Epithelial cell of prostate (primary cell): ENCODE measurements around the gene UNC80.

Experiments used
- DNase-seq: peaks from one replicate; pipeline ENCODE4 v3.0.0-alpha.2; 2011; ENCODE audit warnings: low read depth, low spot score
- H3K27ac ChIP-seq: fragments of 450-650 bp; 2 replicates; pipeline ENCODE4 v1.5.1; 2017; ENCODE audit warnings: mild to moderate bottlenecking

UNC80 gene

DNA sequence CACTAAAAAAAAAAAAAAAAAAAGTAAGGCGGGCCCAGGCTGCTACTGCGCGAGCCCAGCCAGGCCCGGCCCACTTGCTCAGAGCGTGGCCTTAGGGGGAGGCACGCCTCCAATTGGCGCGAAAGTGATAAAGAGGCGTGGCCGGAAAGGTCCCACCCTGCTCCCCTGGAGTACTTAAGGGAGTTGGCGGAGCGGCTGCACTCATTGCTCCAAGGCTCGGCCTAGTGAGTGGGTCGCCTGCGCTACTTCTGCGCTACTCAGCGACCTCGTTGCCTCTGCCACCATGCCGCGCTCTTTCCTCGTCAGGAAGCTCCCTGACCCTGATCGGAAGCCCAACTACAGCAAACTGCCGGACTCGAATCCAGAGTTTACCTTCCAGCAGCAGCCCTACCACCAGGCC, 36.9 kb downstream of the UNC80 start:
- H3K27ac ChIP-seq: no peak overlapping the region
- DNase-seq: no peak

DNA sequence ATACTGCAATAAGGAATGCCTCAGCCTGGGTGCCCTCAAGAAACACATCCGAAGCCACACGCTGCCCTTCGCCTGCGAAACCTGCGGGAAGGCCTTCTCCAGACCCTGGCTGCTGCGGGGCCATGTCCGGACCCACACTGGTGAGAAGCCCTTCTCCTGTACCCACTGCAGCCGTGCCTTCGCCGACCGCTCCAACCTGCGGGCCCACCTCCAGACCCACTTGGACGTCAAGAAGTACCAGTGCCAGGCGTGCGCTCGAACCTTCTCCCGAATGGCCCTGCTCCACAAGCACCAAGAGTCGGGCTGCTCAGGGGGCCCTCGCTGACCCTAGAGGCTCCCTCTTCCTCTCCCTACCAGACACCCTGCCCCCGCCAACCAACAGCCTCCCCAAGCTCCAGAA, 37.6 kb downstream of the UNC80 start:
- no peak for DNase-seq
- no peak overlapping the region for H3K27ac ChIP-seq

DNA sequence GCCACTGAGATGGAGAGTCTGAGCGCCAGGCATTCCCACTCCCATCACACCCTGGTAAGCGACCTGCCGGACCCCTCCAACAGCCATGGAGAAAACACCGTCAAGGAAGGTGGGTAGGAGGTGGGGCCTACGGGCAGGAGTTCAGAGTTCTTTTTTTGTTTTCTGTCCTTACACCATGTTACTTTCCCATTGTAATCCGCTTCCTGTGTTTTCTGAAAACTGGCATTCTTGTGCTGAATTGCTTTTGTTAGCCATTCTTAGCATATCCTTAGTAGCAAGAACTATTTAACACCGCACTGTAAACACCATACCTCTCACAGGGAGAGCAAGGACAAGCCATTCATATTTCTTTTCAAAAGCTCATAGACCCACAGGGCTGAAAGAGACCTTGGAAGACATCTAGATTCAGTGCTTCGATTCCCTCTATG, 46.2 kb downstream of the UNC80 start:
- DNase-seq: no peak
- H3K27ac ChIP-seq: no peak overlapping the region

DNA sequence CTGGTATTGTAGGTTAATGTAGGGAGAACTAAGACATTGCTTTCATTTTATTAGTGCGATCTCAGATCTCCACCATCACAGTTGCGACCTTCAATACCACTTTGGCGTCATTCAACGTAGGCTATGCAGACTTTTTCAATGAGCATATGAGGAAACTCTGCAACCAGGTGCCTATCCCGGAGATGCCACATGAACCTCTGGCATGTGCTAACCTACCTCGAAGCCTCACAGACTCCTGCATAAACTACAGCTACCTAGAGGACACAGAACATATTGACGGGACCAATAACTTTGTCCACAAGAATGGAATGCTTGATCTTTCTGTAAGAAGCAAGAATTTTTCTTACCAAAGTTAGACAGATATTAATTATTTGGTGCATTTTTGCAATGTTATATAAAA, 47.3 kb downstream of the UNC80 start:
- no peak overlapping the region for H3K27ac ChIP-seq
- no peak for DNase-seq

DNA sequence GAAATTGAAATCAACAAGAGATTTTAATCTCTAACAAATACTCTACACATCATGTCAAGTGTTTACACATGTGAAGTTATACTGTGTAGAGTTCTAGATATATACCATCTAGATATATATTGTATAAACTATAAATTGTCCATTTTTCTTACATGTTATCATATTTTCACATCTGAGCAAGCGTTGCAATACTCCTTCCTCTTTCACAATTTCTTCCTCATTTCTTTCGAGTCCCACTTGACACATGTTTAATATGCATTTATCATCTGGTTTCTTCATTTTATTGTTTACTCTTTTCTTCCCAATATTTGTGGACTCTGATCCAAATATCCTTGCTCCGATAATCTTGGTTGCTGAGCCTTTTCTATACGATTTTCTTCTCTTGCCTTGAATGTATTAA, 50.2 kb downstream of the UNC80 start:
- no peak for DNase-seq
- no peak overlapping the region for H3K27ac ChIP-seq

DNA sequence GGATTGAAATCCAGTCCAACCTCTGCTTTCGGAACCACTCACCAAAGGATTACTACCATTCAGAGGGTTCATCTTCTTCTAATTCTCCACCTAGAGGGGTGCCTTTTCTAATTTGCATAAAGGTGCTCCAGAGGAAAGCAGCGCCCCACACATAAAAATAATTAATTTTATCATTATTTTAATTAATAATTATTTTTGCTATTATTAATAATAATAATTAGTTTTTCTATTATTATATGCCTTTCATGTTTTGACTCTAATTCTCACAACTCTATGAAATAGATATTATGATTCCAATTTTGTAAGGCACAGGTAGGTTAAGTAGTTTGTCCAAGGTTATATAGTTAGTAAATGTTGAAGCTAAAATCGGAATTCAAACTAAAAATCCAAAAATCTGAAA, 51.9 kb downstream of the UNC80 start:
- DNase-seq: no peak
- H3K27ac ChIP-seq: no peak overlapping the region

DNA sequence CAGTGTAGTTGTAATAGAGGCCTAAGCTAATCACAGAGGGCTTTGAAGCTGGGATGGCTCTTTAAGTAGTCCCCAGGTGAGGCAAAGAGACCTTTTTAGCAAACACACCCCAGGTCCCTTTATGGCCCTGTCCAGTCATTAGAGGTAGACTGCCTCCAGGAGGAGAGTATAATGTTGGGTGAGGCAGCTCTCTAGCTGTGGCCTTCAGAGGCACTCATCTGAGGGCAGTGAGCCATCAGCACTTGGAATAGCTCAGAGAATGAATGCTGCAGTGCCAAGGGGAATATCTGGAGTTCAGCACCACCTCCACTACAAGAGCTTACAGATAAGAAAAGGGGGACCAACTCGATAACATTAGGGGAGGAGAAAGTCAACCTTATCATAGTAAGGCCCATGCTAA, 52.8 kb downstream of the UNC80 start:
- no peak for DNase-seq
- H3K27ac ChIP-seq: no peak overlapping the region

DNA sequence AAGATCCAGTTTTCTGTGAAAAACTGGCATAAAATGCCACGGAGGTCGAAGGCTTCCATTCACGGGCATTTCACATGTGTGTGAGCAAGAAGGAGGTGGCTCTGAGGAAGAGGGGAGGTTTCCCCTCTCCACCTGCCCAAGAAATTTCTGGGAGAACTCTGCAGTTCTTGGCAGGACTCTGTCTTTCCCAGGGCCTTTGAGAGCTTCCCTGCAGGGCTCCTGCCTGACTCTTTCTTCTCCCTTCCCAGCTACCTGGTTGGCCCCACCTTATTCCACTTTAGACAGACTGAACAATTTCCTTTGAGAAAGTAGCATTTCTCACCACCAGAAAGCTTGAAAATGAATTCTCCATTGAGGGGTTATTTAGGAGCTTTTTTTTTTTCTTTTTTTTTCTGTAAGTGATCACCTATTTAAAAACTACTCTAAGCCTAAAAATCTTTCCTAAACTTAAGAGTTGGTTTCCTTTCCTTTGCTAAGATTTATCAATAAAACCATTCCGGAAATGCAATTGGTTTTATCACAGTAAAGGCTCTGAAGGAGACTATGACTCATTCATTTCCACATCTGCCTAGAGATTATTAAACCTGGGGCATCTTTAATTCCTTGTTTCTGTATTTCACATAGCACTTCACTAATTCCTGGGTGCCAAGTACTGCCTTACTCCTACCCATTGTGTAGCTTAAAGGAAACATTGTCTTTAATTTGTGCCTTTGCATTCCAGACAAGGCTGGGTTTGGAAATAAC, 59.3 kb downstream of the UNC80 start:
- DNase-seq: no peak
- no peak overlapping the region for H3K27ac ChIP-seq

DNA sequence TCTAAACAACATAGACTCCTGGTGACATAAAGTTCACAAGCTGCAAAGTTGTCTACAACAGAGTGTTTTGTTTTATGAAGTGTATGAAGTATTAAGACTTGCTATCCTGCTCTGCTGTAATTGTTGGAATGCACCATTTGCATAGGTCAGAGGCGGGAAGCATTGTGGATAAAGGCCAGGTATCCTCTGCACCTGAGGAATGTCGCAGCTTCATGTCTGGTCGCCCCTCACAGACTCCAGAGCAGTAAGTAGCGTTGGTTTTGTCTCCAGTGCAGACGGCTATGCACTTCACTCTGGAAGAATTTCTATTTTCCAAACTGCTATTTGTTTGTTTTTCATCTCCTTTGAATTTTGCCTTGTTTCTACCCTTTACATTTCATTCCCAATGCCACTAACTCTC, 63.1 kb downstream of the UNC80 start:
- no peak for DNase-seq
- no peak overlapping the region for H3K27ac ChIP-seq

DNA sequence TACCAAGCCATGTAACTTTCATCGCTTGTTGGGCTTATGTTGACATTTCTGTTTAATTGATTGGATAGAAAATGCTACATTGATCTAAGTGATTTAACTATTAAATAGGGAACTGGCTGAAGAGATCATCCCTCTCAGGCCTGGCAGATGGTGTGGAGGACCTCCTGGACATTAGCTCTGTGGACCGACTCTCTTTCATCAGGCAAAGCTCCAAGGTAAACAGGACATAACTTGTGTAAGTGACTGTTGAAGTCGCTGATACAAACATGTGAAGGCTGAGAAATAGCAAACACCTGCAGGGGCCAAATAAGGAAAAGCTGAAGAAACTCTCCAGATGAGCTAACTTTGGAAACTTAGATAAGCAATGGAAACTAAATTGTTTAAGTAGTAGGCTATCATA, 68.8 kb downstream of the UNC80 start:
- no peak for DNase-seq
- H3K27ac ChIP-seq: no peak overlapping the region

DNA sequence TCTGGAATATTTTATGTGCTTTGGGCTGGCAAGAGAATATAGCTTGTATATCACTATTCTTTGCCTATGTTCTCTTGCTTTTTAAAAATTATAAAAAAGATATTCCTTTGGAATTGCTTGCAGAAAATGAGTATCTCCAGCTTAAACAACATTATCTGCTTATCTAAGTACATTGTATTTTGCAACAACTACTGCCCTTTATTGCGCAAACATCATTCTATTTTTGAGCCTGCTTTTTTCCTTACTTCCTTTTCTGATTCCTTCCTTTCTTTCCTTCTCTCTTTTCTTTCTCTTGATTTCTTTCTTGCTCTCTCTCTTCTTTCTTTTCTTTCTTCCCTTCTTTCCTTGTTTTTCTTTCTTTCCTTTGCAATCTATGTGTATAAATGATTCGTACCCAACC, 74.0 kb downstream of the UNC80 start:
- no peak overlapping the region for H3K27ac ChIP-seq

DNA sequence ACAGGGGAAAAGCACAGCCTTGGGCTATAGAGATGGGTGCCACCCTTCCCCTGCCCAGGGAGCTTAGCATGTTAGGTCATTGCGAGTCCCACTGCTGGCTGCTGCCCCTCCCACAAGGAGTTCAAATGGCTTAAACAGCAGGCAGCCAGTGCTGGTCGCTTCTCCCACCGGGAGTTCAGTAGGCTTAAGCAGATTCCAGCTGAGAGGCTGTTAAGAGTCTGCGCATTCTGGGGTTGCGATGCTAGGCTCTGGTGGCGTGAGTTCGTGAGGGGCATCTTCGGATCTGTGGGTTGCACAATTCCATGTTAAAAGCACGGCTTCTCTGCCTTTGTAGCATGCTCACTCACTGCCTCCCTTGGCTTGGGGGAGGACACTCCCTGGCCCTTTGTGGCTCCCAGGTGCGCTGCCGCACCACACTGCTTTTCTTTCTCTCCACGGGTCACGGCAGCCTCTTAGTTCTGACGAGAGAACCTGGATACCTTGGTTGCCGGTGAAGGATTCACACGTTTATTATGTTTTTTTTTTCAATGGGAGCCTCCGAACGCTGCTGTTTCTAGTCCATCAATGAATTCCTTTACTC, 93.2 kb downstream of the UNC80 start:
- DNase-seq: no peak
- H3K27ac ChIP-seq: no peak overlapping the region

More for the DNA sequence above, 74.0 kb downstream of the UNC80 start:
- DNase-seq: no peak

DNA sequence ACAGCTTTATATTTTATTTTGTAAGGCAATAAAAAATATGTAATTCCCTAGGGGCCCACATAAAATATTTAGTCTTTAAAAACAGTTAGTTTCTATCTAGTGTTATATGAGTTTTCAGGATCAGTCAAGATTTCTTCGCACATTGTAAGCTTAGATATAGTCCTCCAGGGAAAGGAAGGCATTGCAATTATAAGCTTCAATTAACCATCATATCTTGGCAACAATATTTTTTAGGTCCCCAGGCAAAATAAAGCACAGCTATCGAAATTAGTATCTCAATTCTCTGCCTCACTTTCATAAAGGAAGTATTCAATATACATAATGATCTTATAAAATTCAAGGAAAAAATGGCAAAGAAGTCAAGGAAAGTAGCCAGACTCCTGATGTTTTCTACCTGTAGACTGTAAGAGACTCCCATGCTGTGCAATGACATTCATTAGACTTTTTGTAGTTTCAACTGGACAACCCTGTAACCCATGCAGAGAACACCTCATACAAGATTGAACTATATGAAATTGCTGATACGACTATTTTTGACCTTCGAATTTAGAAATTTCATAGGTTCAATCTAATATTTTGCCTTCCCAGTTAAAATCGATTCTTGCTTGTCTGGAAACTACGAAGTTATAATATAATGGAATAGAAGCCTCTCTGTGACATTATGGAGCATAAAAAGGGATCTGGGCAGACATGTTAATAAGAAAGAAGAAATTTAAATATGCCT, 96.8 kb downstream of the UNC80 start:
- no peak overlapping the region for H3K27ac ChIP-seq
- no peak for DNase-seq

DNA sequence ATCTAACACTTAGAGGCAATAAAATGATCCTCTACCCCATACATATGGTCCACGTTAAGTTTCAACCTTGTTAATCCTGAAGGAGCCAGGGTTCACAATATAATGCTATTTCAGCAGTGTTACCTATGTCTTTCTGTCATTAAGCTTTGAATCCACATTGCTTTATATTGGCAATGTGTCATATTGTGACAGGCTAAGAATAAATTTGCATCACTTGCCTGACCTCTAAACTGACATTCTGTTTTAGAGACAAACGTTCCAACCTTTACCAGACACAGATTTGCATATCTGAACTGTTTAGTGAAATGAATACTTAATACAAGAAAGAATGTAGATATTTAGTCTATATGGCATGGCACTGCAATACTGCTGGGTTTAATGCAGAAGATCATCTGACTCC, 98.4 kb downstream of the UNC80 start:
- no peak for DNase-seq
- no peak overlapping the region for H3K27ac ChIP-seq

DNA sequence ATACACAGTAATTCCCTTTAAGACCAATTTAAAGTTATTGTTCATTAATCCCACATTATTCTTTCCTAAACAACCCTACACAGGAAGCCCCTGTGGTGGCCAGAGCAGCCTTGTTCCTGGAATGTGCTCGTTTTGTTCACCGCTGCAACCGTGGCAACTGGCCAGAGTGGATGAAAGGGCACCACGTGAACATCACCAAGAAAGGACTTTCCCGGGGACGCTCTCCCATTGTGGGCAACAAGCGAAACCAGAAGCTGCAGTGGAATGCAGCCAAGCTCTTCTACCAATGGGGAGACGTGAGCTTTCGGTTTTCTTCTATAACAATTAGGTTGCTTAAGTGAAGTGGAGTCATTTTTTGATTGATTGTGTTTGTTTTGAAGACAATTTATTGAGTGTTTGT, 101.0 kb downstream of the UNC80 start:
- no peak overlapping the region for H3K27ac ChIP-seq
- peak; percentile 41 for DNase-seq

DNA sequence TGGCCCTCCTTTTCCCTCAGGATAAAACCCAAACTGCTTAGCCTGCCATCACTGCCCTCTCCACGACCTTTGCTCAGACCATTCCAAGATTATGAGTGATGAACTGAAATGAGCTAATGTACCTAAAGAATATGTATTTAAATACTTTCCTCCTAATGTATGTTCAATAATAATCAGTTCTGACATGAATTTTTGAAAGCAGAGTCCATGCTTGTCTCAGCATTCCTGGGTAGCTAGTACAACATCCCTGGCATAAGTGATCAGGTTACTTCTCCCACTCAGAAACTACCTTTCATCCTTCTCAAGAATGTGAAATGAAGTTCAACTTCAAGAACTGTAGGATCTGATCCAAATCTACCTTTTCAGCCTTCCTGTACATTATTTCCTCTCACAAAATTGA, 103.6 kb downstream of the UNC80 start:
- H3K27ac ChIP-seq: peak overlapping the region; percentile 24
- no peak for DNase-seq

DNA sequence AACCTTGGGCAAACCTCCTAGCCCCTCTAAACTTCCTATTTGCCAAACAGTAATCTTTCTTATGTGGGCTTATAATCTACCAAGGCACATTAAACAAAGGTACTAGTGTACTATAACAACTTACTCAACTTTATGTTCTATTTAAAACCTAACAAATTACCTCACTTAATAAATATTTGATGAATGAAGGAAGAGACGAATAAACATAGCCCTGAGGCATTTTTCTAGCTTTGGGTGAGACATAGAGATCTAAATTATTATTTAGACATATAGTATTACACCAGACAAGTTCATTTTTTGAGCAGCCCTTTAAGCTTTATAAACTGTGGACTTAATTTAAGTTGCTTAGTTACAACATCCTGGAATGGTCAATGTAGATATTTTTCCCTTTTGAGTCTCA, 104.6 kb downstream of the UNC80 start:
- H3K27ac ChIP-seq: peak overlapping the region; percentile 24
- no peak for DNase-seq

DNA sequence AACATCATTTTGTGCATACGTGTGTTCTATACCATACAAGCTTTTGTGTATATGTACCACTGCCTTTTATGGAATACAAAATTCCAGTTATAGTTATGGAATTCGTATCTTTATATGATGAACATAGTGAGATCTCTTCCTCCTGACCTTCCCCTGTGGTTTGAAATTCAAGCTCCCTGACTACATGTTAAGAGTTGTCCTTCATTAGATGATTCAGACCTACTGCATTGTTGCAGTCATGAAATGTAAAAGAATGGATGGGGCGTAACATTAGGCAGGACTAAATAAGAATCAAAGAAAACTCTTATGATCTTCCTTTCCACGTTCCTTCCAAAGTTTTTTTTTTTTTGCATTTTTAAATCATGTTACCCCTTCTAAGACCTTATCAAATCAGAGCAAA, 107.1 kb downstream of the UNC80 start:
- no peak overlapping the region for H3K27ac ChIP-seq
- DNase-seq: peak; percentile 14

DNA sequence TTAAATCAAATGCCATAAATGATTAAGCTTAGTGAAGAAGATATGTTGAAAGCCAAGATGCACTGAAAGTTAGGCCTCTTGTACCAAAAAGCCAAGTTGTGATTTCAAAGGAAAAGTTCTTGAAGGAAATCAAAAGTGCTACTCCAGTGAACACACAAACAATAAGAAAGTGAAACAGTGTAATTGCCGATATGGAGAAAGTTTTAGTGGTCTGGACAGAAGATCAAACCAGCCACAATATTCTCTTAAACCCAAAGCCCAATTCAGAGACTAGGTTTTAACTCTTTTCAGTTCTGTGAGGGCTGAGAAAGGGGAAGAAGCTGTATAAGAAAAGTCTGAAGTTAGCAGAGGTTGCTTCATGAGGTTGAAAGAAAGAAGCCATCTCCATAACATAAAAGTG, 129.0 kb downstream of the UNC80 start:
- H3K27ac ChIP-seq: no peak overlapping the region
- no peak for DNase-seq

DNA sequence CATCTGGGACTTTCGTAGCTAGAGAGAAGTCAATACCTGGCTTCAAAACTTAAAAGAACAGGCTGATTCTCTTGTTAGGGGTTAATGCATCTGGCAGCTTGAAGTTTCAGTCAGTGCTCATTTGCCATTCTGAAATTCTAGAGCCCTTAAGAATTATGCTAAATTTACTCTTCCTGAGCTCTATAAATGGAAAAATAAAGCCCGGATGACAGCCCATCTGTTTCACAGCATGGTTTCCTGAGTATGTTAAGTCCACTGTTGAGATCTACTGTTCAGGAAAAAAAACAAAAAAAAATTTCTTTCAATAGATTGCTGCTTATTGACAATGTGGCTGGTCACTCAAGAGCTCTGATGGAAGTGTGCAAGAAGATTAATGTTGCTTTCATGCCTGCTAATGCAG, 129.5 kb downstream of the UNC80 start:
- no peak for DNase-seq
- no peak overlapping the region for H3K27ac ChIP-seq

DNA sequence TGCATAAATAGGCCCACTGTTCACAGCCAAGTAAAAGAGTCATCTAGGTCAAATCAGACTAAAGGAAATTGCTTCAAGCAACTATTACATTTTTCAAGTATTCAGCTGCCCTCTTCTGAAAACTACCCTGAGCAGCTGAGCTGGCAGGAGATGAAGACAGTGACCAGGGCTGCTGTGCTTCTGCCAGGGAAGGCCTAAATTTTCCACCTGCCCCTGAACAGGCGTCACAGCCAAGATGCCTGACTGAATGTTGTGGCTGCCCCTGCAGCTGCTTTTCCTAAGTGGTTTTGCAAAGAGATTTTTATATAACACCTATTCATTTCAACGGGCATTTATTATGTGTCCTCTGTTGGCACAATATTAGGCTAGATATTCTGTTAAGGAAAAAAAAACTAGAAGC, 134.1 kb downstream of the UNC80 start:
- no peak for DNase-seq

DNA sequence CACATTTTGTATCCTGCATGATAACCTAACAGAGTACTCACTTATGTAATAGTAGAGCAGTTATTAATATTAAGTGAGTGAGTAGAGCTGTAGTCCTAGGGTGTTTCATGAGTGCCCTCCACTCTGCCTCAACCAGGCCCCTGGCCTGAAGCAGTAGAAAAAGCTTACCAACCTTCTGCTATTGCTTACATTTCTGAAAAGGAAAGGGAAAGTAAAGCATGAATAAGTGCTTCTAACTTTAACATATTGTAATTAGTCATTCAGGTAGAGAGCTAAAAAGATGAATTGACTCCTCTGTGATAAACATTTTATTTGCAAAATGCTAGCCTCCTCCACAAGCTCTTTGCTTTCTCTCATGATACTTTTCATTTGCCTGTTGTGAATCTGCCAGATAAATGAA, 136.1 kb downstream of the UNC80 start:
- DNase-seq: no peak
- H3K27ac ChIP-seq: no peak overlapping the region

More for the DNA sequence above, 134.1 kb downstream of the UNC80 start:
- H3K27ac ChIP-seq: no peak overlapping the region
